NCI-H226 (cell line): ENCODE data around the gene PCLO.

Experiments
- DNase-seq: peaks from one replicate; pipeline ENCODE4 v3.0.0-alpha.2; 2015

Gene PCLO

DNA sequence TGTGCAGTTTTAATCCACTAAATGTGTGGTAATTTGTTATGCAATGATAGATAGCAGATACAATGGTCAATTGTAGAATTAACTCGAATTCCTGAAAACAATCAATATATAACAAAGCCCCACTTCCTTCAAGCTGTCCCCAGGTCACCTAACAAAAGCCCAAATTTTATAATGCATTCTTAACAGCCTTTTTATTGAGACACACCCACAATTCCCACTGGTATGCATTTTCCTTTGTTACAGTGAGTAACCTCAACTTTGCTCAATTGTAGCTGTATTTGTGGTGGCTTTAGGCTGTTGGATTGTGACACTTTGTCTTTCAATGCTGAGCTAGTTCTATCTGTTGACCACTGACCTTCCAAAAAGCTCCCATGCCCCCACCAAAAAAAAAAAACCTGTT lies 439.3 kb downstream of the PCLO start:
- DNase-seq, result no peak

DNA sequence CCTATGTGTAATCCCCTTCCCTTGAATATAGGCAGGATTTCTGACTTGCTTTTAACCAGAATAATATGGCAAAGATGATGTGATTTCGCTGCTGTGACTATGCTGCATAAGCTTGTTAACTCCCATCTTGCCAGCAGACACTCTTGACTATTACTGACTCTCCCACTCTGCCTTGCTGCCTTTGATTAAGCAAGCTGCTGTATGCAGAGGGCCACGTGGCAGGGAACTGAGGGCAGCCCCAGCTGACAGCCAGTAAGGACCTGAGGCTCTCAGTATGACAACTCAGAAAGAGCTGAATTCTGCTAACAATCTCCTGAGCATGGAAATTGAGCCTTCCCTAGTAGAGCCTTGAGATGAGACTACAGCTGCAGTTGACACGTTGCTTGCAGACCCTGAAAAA lies 439.7 kb downstream of the PCLO start:
- no peak for DNase-seq

DNA sequence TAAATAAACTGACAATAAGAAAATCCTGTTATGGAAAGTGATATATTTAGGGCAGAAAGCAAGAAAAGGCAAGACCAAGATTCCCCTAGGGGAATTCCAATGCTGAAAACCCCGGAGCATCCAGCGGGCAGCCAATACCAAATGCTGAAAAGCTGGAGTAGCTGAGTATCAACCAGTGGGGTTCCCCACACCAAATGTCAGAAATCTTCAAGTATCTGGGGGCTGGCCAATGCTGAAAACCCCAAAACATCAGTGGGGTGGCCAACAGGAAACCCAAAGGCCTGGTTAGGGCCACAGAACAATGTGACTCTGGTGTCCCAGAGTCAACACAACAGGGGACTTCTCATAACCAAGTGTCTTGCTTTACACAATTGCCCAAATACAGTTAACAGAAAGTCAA lies 447.3 kb downstream of the PCLO start:
- no peak for DNase-seq

GRCh38 chr7:82714883-82715282 lies 447.8 kb downstream of the PCLO start:
- no peak for DNase-seq

DNA sequence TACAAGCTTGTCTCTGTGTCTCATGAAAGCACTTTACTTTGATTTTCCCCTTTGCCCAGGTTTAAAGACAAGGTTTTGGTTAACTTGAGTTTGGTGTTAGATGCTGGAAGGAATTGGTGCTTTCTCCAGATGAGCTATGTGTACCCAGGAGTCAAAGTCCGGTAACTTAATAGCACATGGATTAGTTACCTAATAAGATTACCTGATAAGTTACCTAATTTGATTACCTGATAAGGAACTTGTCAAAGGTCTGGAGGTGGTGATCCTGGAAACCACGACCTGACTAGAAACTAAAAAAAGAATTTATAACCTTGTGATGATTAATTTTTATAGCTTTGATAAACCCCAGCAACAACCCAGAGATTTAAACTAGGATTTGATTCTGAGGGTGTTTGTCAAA lies 449.2 kb downstream of the PCLO start:
- no peak for DNase-seq

DNA sequence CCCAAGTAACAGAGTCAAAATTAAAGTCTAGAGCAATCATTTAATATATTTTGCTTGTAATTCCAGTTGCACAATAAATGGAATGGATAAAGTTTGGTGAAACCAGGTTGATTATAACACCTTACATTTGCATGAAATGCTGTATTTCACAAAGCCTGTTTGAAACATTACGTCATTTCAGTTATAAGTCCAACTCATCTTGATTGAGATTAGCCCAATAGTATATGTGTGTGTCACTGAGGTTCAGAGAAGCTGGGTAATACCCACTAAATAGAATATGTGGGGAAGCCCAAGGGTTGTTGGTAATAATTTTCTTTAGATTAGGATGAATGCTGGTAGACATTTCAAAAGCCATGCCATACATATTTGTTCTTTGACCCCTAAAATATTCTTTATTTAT lies 456.3 kb downstream of the PCLO start:
- peak; percentile 11 for DNase-seq

GRCh38 chr7:82705517-82706260 lies 457.0 kb downstream of the PCLO start:
- DNase-seq, result no peak

- DNase-seq, result no peak
Measured at GRCh38 chr7:82704121-82704520, 458.6 kb downstream of the PCLO start.
